HG02885 (cell line): Measurements from ENCODE around the gene NF1.
"Not testable (repeated sequence)": the region's sequence is repeated elsewhere in the genome, so short reads cannot be mapped to it uniquely, and the experiment has no call there.

Experiments
- ATAC-seq: cut with Tn5 transposase; IDR thresholded peaks from one replicate; pipeline ENCODE4 v1.9.1; 2021; ENCODE audit warnings: mild to moderate bottlenecking; ENCODE audit not compliant: unreplicated experiment, poor library complexity

The NF1 gene

DNA sequence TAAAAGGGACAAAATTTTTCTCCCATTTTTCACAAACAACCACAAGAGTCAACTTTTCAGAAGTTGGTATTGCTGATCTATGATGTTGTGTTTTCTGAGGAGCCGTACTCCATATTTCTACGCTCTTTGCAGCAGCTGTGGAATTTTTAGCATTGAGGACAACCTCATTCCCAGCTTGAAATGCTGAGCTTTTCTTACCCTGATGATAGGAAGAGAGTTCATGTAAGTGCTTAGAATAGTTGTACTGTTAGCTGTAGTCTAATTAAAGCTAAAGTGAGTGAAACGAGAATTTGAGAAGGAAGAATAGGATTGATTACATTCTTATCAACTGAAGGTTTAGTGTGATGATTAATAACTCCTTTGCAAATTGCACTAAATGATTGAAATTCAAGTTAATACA lies 72.3 kb downstream of the NF1 start:
- ATAC-seq: no peak

DNA sequence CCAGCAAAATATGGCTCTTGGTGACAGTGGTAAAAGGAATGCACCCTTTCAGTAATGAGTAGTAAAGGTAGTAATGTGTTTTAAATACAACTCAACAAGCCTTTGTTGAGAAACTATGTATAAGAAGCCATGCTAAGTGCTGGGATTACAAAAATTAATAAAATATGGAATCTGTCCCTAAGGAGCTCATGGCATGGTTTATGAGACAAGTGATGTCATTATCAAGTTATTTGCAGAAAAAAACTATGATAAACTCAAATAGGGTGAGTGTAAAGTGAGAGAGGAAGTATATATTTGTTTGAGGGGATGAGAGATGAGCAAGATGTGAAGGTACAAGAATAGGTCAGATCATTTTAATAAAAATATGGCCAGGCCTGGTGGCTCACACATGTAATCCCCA lies 76.9 kb downstream of the NF1 start:
- no peak for ATAC-seq

DNA sequence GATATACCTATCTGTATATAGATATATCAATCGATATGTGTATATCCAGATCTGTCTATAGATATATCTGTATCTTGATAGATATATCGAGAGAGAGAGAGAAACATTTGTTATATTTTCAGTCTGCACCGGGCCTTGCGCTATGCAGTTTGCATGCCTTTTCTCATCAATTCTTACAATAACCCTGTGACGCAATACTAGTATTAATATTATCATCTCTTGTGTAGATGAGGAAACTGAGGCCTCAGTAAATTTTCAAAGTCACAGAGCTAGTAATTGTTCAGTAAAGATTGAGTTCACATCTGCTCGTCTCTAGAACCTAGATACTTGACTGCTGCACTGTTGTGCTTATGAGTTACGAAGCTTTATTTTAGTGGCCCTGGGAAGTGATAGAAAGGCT lies 77.6 kb downstream of the NF1 start:
- no peak for ATAC-seq

DNA sequence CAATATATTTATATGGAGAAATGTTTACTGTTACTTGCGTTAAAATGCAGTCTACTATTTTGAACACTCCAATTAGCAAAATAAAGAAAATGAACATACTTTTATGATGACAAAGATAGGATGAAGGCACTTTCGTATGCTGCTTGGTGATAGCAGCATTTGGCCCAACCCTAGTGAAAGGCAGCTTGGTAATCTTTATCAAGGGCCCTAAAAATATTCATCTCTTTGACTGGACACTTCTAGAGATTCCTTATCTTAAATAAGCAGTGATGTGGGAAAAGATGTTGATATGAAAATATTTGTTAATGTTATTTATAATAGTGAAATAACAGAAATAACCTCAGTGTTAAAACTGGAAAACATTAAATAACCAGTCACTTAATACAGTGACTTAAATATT lies 79.4 kb downstream of the NF1 start:
- ATAC-seq: no peak

DNA sequence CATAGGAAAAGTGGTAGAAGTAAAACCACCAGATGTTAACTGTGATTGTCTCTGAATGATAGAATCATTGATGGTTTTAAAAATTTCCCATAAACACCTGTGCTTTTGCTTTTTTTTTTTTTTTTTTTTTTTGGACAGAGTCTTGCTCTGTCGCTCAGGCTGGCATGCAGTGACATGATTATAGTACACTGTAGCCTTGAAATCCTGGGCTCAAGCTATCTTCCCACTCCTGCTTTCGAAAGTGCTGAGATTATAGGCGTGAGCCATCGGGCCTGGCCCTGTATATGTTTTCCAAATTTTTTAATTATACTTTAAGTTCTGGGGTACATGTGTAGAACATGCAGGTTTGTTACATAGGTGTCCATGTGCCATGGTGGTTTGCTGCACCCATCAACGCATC lies 80.5 kb downstream of the NF1 start:
- ATAC-seq: no peak

DNA sequence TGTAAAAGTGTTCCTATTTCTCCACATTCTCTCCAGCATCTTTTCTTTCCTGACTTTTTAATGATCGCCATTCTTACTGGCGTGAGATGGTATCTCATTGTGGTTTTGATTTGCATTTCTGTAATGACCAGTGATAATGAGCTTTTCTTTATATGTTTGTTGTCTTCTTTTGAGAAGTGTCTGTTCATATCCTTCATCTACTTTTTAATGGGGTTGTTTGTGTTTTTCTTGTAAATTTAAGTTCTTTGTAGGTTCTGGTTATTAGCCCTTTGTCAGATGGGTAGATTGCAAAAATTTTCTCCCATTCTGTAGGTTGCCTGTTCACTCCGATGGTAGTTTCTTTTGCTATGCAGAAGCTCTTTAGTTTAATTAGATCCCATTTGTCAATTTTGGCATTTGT lies 81.4 kb downstream of the NF1 start:
- not testable (repeated sequence) for ATAC-seq

DNA sequence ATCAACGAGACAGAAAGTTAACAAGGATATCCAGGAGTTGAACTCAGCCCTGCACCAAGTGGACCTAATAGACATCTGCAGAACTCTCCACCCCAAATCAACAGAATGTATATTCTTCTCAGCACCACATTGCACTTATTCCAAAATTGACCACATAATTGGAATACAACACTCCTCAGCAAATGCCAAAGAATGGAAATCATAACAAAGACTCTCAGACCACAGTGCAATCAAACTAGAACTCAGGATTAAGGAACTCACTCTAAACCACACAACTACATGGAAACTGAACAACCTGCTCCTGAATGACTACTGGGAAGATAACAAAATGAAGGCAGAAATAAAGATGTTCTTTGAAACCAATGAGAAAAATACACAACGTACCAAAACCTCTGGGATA lies 84.2 kb downstream of the NF1 start:
- ATAC-seq: not testable (repeated sequence)

DNA sequence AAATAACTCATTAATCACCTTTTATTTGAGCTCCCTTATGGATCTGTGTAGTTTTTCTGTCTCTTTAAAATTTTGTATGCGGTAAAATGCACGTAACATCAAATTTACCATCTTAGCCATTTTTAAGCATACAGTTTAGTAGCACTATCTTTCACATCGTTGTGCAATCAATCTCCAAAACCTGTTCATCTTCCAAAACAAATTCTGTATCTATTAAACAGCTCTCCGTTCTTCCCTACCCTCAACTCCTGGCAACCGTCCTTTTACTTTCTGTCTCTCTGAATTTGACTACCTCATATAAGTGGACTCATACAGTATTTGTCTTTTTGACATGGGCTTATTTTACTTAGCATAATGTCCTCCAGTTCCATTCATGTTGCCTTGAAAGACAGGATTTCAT lies 100.5 kb downstream of the NF1 start:
- no peak for ATAC-seq

DNA sequence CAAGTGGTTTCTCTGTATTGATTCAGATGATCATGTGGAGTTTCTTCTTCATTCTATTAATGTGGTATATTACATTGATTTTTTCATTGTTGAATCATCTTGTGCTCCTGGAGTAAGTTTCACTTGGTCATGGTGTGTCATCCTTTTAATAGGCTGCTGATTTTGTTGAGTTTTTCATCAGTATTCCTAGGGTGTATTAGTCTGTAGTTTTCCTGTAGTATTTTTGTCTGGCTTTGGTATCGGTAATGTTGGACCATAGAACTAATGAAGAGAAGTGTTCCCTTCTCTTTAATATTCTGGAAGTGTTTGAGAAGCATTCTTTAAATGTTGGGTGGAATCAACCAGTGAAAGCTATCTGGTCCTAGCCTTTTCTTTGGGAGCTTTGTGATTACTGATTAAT lies 103.2 kb downstream of the NF1 start:
- ATAC-seq: no peak

DNA sequence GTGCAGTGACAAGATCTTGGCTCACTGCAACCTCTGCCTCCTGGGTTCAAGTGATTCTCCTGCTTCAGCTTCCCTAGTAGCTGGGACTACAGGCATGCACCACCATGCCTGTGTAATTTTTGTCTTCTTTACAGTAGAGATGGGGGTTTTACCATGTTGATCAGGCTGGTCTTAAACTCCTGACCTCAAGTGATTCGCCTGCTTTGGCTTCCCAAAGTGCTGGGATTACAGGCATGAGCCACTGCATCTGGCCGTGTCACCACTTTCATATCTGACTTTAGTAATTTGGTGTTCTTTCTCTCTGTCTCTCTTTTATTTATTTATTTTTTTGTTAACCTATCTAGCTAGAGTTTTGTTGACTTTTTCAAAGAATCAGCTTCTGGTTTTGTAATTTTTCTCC lies 103.9 kb downstream of the NF1 start:
- not testable (repeated sequence) for ATAC-seq

DNA sequence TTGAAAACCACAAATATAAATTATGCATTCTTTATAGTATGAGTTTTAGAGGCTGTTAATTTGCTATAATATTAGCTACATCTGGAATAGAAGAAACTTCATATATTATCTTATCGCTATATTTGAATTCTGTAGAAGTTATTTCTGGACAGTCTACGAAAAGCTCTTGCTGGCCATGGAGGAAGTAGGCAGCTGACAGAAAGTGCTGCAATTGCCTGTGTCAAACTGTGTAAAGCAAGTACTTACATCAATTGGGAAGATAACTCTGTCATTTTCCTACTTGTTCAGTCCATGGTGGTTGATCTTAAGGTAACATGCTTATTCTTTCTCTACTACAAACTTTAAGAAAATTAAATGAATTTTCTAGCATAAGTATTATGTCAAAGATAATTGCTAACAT lies 105.5 kb downstream of the NF1 start:
- no peak for ATAC-seq

DNA sequence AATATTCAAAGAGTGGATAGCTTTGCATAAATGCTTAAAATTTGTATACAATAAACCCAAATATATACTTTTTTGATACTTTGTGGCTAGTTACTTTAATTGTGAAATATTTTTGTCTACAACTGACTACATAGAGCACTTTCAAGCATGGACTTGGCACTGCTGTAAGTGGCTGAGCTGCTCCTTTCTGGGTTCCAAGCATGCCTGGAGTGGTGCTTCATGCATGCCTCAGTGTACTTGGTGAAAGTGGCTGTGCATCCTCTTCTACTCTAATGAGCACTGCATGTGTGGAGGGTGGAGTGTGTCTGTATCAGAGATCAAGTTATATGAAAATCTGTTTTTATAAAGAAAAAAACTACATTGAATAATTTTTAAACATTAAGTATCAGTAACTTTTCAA lies 108.2 kb downstream of the NF1 start:
- no peak for ATAC-seq

DNA sequence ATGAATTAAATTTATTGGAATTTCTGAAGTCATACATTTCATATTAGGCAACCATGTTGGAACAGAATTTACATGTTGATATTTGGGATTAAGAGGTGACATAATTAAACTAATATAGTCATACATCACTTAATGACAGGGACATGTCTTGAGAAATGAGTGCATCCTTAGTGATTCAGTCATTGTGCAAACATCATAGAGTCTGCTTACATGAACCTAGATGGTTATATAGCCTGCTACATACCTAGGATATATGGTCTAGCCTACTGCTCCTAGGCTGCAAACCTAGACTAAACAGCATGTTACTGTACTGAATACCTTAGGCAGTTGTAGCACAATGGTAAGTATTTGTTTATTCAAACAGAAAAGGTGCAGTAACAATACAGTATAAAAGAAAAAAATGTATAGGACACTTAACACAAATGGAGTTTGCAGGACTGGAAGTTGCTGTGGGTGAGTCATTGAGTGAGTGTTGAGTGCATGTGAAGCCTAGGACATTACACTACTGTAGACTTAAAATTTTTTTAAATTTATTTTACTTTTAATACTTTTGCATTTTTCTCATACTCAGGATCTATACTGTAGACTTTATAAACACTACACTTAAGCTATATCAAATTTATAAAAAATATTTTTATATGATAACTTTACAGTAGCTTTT lies 116.7 kb downstream of the NF1 start:
- no peak for ATAC-seq

DNA sequence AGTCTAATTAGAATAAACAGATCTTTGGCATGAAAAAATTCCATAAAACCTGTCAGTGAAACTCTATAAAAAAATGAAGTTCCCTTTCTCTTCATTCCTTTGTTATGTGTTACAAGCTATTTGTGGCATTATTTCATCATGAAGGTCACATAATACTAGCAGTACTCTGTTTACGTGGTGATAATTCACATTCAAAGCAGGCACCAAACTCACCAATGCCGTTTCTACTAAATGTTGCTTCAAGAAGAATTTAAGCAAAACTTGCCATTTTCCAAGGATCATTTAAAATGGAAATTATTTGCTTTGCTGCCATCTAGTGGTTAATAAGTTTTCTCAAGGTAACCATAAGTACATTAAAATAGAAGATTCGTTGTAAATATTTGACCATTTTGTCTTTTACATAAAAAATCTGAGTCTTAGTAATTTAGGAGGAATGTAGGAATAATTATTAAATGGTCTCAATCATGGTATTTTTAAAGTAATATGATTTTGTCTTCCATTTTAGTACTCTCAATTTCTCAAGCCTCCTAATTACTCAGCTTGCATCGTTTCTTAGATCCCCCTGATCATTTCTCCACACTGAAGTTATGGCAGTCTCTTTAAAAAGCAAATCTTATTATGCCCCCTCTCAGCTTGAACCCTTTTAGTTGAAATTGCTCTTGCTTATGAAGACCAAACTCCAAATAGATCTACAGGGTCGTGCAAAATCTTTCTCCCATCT lies 121.4 kb downstream of the NF1 start:
- ATAC-seq: no peak

DNA sequence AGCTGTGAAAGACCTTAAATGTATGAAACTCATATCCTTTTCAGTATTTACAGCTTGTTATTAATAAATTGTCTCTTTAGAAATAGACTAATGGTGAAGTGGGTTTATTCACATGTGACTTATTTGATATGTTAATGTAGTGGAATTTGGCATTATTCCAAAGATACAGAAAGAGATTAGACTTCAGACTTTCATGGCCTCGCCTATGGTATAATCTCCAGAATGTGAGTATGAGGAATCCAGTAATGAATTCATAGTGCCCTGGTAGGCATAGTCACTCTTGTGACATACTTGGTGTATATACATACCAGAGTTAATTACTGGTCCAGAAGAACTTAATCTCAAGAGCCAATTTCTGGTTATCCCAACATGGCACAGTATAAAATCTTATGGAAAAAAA lies 129.6 kb downstream of the NF1 start:
- no peak for ATAC-seq

DNA sequence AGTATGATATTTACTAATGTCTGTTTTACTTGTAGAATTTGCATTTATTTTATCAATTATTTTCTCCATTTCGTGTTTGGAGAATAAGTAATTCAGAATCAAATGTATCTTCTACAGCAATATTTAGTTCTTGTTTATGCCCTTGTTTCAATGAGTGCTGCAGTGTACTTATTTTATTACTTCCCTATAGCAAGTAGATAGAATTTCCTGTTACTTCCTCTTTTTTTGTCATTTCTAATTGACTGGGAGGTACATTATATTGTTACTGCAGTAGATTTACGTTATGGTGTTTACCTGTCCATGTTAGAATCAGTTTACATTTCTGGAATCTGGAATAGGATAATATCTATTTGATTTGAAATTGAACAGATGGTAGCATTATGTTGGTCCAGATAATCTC lies 131.1 kb downstream of the NF1 start:
- ATAC-seq: no peak

DNA sequence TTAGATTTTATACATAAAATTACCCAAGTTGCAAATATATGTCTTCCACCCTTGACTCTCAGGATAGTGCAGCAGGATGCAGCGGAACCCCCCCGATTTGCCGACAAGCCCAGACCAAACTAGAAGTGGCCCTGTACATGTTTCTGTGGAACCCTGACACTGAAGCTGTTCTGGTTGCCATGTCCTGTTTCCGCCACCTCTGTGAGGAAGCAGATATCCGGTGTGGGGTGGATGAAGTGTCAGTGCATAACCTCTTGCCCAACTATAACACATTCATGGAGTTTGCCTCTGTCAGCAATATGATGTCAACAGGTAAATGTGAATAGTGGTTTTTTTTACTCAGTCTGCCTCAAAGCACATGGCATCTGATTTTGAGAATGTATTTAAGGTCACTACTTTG lies 131.6 kb downstream of the NF1 start:
- ATAC-seq: no peak

DNA sequence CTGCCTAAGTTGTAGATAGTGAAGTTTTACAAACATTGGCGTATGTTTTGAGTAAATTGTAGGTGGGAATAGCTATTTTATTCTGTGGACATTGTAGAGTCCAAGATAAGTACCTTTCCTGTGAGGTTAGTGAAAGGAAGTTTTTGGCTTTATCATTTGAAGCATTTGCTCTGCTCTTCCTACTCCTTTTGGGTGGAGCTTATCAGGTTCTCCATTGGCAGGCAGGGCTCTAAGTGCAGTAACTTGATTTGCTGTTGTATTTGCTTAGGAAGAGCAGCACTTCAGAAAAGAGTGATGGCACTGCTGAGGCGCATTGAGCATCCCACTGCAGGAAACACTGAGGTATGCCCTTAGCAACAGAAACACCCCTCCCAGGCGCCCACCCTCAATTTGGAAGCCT lies 132.2 kb downstream of the NF1 start:
- ATAC-seq: no peak

DNA sequence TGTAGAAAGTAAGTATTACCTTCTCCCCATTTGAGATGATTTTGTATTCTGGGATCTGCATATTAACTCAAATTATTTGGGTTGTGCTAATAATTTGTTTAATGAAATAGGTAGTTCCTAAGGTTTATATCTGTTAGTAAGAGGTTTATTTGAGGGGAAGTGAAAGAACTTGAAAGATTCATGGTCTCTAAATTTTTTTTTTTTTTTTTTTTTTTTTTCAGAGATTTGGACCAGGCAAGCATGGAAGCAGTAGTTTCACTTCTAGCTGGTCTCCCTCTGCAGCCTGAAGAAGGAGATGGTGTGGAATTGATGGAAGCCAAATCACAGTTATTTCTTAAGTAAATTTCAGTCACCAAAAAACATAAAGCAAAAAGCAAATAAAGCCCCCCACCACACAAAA lies 137.1 kb downstream of the NF1 start:
- no peak for ATAC-seq

DNA sequence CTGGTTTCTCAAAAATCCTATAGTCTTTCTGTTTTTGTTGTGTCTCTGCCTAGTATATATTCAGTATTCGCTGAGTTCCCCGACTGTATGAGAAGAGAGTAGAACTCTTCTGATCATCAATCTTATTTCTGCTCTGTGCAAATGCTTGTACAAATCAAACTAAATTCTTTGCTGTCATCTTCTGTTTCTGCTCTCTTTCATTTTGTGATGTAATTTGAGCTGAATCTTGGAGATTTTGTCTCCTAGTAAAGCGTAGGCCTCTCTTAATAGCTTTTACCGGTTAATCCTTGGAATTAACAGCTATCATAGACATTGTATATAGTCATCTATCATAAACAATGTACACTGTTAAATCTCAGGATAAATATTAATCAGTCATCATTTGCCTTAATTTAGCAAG lies 140.3 kb downstream of the NF1 start:
- ATAC-seq: no peak

DNA sequence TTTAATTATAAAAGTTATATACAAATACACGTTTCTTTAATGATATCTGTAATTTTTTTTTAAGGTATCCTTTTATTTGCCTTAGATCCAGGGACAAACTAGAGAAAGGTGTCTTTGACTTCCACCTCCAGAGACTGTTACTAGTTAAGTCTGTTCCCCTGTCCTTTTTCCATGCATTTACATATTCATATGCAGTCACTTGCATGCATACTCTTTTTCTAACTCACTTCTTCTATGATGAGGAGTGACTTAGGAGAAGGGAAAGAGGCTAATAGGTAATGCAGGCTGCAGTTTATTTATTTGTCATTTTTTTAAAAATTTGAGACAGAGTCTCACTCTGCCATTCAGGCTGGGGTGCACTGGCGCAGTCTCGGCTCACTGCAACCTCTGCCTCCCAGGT lies 141.4 kb downstream of the NF1 start:
- no peak for ATAC-seq

DNA sequence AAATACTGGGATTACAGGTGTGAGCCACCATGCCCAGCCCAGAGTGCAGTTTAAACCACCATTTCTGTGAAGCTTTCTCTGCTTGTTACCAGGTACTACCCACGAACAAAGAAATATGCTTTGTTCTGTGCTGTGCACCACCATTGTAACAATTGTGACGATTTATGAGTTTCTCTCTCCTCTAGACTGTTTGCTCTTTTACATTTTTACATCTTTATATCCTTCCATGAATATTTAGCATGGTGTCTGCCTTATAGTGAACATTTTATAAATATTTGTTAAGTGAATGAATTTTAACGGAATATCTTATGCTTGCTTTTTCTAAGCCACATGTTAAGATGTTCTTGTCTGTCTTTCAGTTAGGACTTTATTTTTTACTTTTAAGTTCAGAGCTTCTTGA lies 141.9 kb downstream of the NF1 start:
- no peak for ATAC-seq
